KMS-11 (cell line): Measurements from ENCODE around the gene CENPP.
"Not testable (repeated sequence)": the region's sequence is repeated elsewhere in the genome, so short reads cannot be mapped to it uniquely, and the experiment has no call there.

ENCODE experiments used
- H2AFZ ChIP-seq: fragments of 200-600 bp; sonication (generic); 2 replicates; pipeline ENCODE4 v1.6.1; 2016; ENCODE audit warnings: antibody characterized with exemption, mixed run types, low read depth
- H3K27ac ChIP-seq: fragments of 200-600 bp; sonication (generic); 2 replicates; pipeline ENCODE4 v1.6.1; 2016; ENCODE audit warnings: mild to moderate bottlenecking, mixed run types
- H3K27me3 ChIP-seq: fragments of 200-600 bp; sonication (generic); 2 replicates; pipeline ENCODE4 v1.6.1; 2017; ENCODE audit warnings: mild to moderate bottlenecking, low read depth, mixed run types, moderate library complexity; ENCODE audit not compliant: insufficient read depth
- H3K36me3 ChIP-seq: fragments of 200-600 bp; sonication (generic); 2 replicates; pipeline ENCODE4 v1.6.1; 2017; ENCODE audit warnings: mild to moderate bottlenecking, mixed run types; ENCODE audit not compliant: insufficient read depth
- H3K4me1 ChIP-seq: fragments of 200-600 bp; sonication (generic); 2 replicates; pipeline ENCODE4 v1.6.1; 2016; ENCODE audit warnings: mild to moderate bottlenecking, low read depth, mixed run types; ENCODE audit not compliant: poor library complexity, severe bottlenecking
- H3K4me2 ChIP-seq: fragments of 200-600 bp; sonication (generic); 2 replicates; pipeline ENCODE4 v1.7.0; 2016; ENCODE audit warnings: mild to moderate bottlenecking, mixed run types
- H3K4me3 ChIP-seq: fragments of 200-600 bp; sonication (generic); IDR thresholded peaks from 2 replicates; pipeline ENCODE4 v1.6.1; 2017; ENCODE audit warnings: low read depth, low read length, mixed read lengths; ENCODE audit not compliant: insufficient read depth
- H3K79me2 ChIP-seq: fragments of 200-600 bp; sonication (generic); 2 replicates; pipeline ENCODE4 v1.6.1; 2016; ENCODE audit warnings: low read depth, mixed run types; ENCODE audit not compliant: insufficient read depth
- H3K9ac ChIP-seq: fragments of 200-600 bp; sonication (generic); 2 replicates; pipeline ENCODE4 v1.6.1; 2016; ENCODE audit warnings: mild to moderate bottlenecking, mixed run types
- H4K20me1 ChIP-seq: fragments of 200-600 bp; sonication (generic); 2 replicates; pipeline ENCODE4 v1.6.1; 2016; ENCODE audit warnings: mild to moderate bottlenecking, mixed run types; ENCODE audit not compliant: insufficient read depth
- CTCF ChIP-seq: fragments of 200-600 bp; sonication (generic); conservative IDR thresholded peaks from 2 replicates; pipeline ENCODE4 v1.6.1; 2017; ENCODE audit warnings: low read depth, mild to moderate bottlenecking, antibody characterized with exemption, low read length, moderate library complexity, mixed read lengths

The CENPP gene

GRCh38 chr9:92408747-92409478, 83.2 kb downstream of the CENPP start:
- Histone ChIP-seq H3K36me3 (no peaks in the 10 kb centered on the region), H3K79me2 (no peaks in the 10 kb centered on the region; the same call in 1 of the 2 replicates), H3K27me3 (no peaks in the 10 kb centered on the region), H3K4me3 (no peak overlapping the region), H3K4me2 (no peak overlapping the region), H4K20me1 (no peaks in the 10 kb centered on the region), H2AFZ (no peak overlapping the region), H3K4me1 (no peaks in the 10 kb centered on the region), H3K27ac (no peak overlapping the region), H3K9ac (no peak overlapping the region)
- TF ChIP-seq CTCF = no peak

GRCh38 chr9:92411157-92411556, 85.4 kb downstream of the CENPP start:
- H3K36me3 ChIP-seq, H3K4me1 ChIP-seq, H3K27me3 ChIP-seq, H3K4me2 ChIP-seq, H4K20me1 ChIP-seq, H2AFZ ChIP-seq, H3K9ac ChIP-seq, H3K79me2 ChIP-seq, H3K27ac ChIP-seq, H3K4me3 ChIP-seq: not testable (repeated sequence)

- H3K79me2 ChIP-seq = no peaks in the 10 kb centered on the region; the same call in 1 of the 2 replicates
- no peak overlapping the region for H3K9ac ChIP-seq
- H2AFZ ChIP-seq = no peak overlapping the region
- no peaks in the 10 kb centered on the region for H3K4me1 ChIP-seq
- no peak overlapping the region for H3K4me3 ChIP-seq
- H3K36me3 ChIP-seq = no peaks in the 10 kb centered on the region
- no peaks in the 10 kb centered on the region for H3K27me3 ChIP-seq
- H4K20me1 ChIP-seq = no peaks in the 10 kb centered on the region
- no peak overlapping the region for H3K4me2 ChIP-seq
- H3K27ac ChIP-seq = no peak overlapping the region
- no peak for TF ChIP-seq CTCF
These were observed 88.8 kb downstream of the CENPP start for GRCh38 chr9:92414566-92414965.

GRCh38 chr9:92422611-92423338, 97.0 kb downstream of the CENPP start:
- no peaks in the 10 kb centered on the region for H3K36me3 ChIP-seq
- peaks cover 11% of the 10 kb centered on the region for H3K4me1 ChIP-seq
- no peak overlapping the region for H3K4me2 ChIP-seq
- H3K79me2 ChIP-seq = no peaks in the 10 kb centered on the region
- H2AFZ ChIP-seq = no peak overlapping the region
- no peak overlapping the region for H3K9ac ChIP-seq
- no peak overlapping the region for H3K4me3 ChIP-seq
- no peaks in the 10 kb centered on the region for H3K27me3 ChIP-seq
- no peak overlapping the region for H3K27ac ChIP-seq
- TF ChIP-seq CTCF = no peak
- no peaks in the 10 kb centered on the region for H4K20me1 ChIP-seq

GRCh38 chr9:92423612-92424011, 97.9 kb downstream of the CENPP start:
- no peaks in the 10 kb centered on the region for H3K27me3 ChIP-seq
- H2AFZ ChIP-seq = no peak overlapping the region
- no peak overlapping the region for H3K27ac ChIP-seq
- peak overlapping the region; percentile 37; the same call in 1 of the 2 replicates for H3K4me2 ChIP-seq
- H3K9ac ChIP-seq = no peak overlapping the region
- H4K20me1 ChIP-seq = no peaks in the 10 kb centered on the region
- peaks cover 11% of the 10 kb centered on the region for H3K4me1 ChIP-seq
- H3K36me3 ChIP-seq = no peaks in the 10 kb centered on the region
- no peak for TF ChIP-seq CTCF
- H3K4me3 ChIP-seq = no peak overlapping the region
- no peaks in the 10 kb centered on the region for H3K79me2 ChIP-seq
